ENCODE data around the gene SEMA4A.

The SEMA4A gene

GRCh38 chr1:156126043-156126629 is 27.2 kb upstream of the SEMA4A start:
- Histone ChIP-seq H3K9me2 (replicated peaks; ENCODE audit: control insufficient read depth, low read length) (no peaks in the 10 kb centered on the region), H3K27me3 (ENCODE audit: control insufficient read depth, low read length) (no peaks in the 10 kb centered on the region), H3K4me3 (ENCODE audit: low read length) (peak overlapping the region; percentile 73), H3F3A (ENCODE audit: control insufficient read depth, insufficient read depth) (peaks cover 3% of the 10 kb centered on the region; the same call in 1 of the 2 replicates), H3K79me2 (ENCODE audit: control insufficient read depth, low read length) (no peaks in the 10 kb centered on the region), H3K36me3 (ENCODE audit: control insufficient read depth, low read length) (no peaks in the 10 kb centered on the region), H3K4me1 (ENCODE audit: control insufficient read depth, low read length) (peaks cover 35% of the 10 kb centered on the region), H4K20me1 (ENCODE audit: control insufficient read depth, insufficient read depth, low read depth, low read length) (no peaks in the 10 kb centered on the region), H3K9me3 (ENCODE audit: control insufficient read depth, insufficient read depth, low read length) (no peaks in the 10 kb centered on the region), H3K4me2 (ENCODE audit: low read length) (peak overlapping the region; percentile 62), H3K27ac (ENCODE audit: low read depth, low read length) (no peak overlapping the region)
- no peak for TF ChIP-seq EZH2phosphoT487 (IDR thresholded peaks at IDR 0.05; ENCODE audit: borderline replicate concordance, low read length)
- TF ChIP-seq, protein P1, sequence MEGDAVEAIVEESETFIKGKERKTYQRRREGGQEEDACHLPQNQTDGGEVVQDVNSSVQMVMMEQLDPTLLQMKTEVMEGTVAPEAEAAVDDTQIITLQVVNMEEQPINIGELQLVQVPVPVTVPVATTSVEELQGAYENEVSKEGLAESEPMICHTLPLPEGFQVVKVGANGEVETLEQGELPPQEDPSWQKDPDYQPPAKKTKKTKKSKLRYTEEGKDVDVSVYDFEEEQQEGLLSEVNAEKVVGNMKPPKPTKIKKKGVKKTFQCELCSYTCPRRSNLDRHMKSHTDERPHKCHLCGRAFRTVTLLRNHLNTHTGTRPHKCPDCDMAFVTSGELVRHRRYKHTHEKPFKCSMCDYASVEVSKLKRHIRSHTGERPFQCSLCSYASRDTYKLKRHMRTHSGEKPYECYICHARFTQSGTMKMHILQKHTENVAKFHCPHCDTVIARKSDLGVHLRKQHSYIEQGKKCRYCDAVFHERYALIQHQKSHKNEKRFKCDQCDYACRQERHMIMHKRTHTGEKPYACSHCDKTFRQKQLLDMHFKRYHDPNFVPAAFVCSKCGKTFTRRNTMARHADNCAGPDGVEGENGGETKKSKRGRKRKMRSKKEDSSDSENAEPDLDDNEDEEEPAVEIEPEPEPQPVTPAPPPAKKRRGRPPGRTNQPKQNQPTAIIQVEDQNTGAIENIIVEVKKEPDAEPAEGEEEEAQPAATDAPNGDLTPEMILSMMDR (IDR thresholded peaks at IDR 0.05; ENCODE audit: low read depth, low read length, poor library complexity, severe bottlenecking): peak; percentile 62

DNA sequence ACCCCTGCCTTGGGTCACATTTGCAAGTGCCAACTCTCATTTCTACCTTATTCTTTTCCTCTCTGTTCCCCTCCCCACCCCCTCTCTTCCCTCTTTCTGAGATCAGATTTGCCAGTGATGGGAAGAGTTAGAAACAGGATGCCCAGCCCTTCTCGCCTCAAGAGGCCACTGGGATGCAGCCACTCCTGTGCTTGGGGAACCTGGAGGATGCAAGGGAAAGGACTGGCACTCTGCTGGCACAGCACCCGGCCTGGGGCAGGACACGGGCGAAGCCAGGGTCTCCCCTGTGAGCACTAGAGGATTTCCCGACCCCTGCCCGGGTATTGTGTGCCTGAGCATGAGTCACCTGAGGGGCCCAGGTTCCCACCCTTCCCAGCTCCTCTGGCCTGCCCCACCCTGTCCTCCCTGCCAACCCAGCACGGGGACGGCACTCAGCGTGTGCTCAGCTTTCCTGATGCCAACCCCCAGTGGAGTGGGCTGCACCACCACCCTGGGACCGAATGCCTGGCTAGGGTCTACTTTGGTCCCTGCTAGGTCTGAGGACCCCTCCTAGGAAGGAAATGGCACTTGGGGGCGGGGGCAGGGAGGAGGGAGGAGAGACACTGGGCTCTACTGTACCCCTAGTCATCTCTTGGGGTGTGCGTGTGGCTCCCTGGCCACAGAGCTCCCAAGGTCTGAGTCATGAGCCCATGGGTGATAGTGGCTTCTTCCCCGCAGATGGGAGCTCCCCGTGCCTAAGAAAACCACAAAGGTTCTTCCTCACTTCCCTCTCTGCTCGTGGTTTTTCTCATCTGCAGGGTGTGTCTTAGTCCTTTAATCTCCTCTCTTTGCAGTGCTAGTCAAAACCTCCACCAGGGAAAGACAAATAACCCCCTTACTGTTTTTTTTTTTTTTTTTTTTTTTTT is 26.5 kb upstream of the SEMA4A start:
- H3K4me2 ChIP-seq (ENCODE audit: low read length): peak overlapping the region; percentile 62
- H3K4me3 ChIP-seq (ENCODE audit: low read length): peak overlapping the region; percentile 73
- no peaks in the 10 kb centered on the region for H3K9me2 ChIP-seq (replicated peaks; ENCODE audit: control insufficient read depth, low read length)
- H3K36me3 ChIP-seq (ENCODE audit: control insufficient read depth, low read length): no peaks in the 10 kb centered on the region
- H3F3A ChIP-seq (ENCODE audit: control insufficient read depth, insufficient read depth): peaks cover 3% of the 10 kb centered on the region; the same call in 1 of the 2 replicates
- TF ChIP-seq EZH2phosphoT487 (IDR thresholded peaks at IDR 0.05; ENCODE audit: borderline replicate concordance, low read length): no peak
- TF ChIP-seq, protein P1 (IDR thresholded peaks at IDR 0.05; ENCODE audit: low read depth, low read length, poor library complexity, severe bottlenecking): no peak
- H4K20me1 ChIP-seq (ENCODE audit: control insufficient read depth, insufficient read depth, low read depth, low read length): no peaks in the 10 kb centered on the region
- H3K79me2 ChIP-seq (ENCODE audit: control insufficient read depth, low read length): no peaks in the 10 kb centered on the region
- no peaks in the 10 kb centered on the region for H3K27me3 ChIP-seq (ENCODE audit: control insufficient read depth, low read length)
- no peak overlapping the region for H3K27ac ChIP-seq (ENCODE audit: low read depth, low read length)
- H3K9me3 ChIP-seq (ENCODE audit: control insufficient read depth, insufficient read depth, low read length): no peaks in the 10 kb centered on the region
- H3K4me1 ChIP-seq (ENCODE audit: control insufficient read depth, low read length): peaks cover 35% of the 10 kb centered on the region

- H3K4me2 ChIP-seq (ENCODE audit: low read length): no peak overlapping the region
These were observed 25.1 kb upstream of the SEMA4A start for GRCh38 chr1:156128308-156128653.

More at GRCh38 chr1:156128308-156128653, 25.1 kb upstream of the SEMA4A start:
- Histone ChIP-seq H3K4me1 (ENCODE audit: control insufficient read depth, low read length) (peaks cover 35% of the 10 kb centered on the region), H3K79me2 (ENCODE audit: control insufficient read depth, low read length) (no peaks in the 10 kb centered on the region), H3F3A (ENCODE audit: control insufficient read depth, insufficient read depth) (peaks cover 3% of the 10 kb centered on the region; the same call in 1 of the 2 replicates), H3K27ac (ENCODE audit: low read depth, low read length) (no peak overlapping the region), H3K36me3 (ENCODE audit: control insufficient read depth, low read length) (no peaks in the 10 kb centered on the region), H3K4me3 (ENCODE audit: low read length) (no peak overlapping the region), H3K27me3 (ENCODE audit: control insufficient read depth, low read length) (no peaks in the 10 kb centered on the region), H4K20me1 (ENCODE audit: control insufficient read depth, insufficient read depth, low read depth, low read length) (no peaks in the 10 kb centered on the region), H3K9me3 (ENCODE audit: control insufficient read depth, insufficient read depth, low read length) (no peaks in the 10 kb centered on the region), H3K9me2 (replicated peaks; ENCODE audit: control insufficient read depth, low read length) (no peaks in the 10 kb centered on the region)
- TF ChIP-seq, protein P1 (IDR thresholded peaks at IDR 0.05; ENCODE audit: low read depth, low read length, poor library complexity, severe bottlenecking): no peak
- no peak for TF ChIP-seq EZH2phosphoT487 (IDR thresholded peaks at IDR 0.05; ENCODE audit: borderline replicate concordance, low read length)

Measured in DOHH2 (cell line).